Erythroblast (primary cell): ENCODE data around the gene STRN.
"Not testable (repeated sequence)": the region's sequence is repeated elsewhere in the genome, so short reads cannot be mapped to it uniquely, and the experiment has no call there.

Experiments used
- DNase-seq, 2 experiments: peaks; one replicate each; lab custom pipeline; 2025; lab: John Stamatoyannopoulos, UW
- GATA1 ChIP-seq: IDR thresholded peaks from 2 replicates; pipeline ENCODE4 v1.6.1; 2011; ENCODE audit warnings: low read depth, mild to moderate bottlenecking, control low read depth, low read length, moderate library complexity
- POLR2A ChIP-seq: IDR thresholded peaks from 2 replicates; pipeline ENCODE4 v1.6.1; 2011; ENCODE audit warnings: mild to moderate bottlenecking, low read length

The STRN gene

GRCh38 chr2:36951027-36951518 is 15.3 kb downstream of the STRN start:
- TF ChIP-seq GATA1: no peak
- TF ChIP-seq POLR2A: no peak
- DNase-seq: no peak

GRCh38 chr2:36949845-36950244 is 16.5 kb downstream of the STRN start:
- no peak for DNase-seq

GRCh38 chr2:36945240-36945639 is 21.1 kb downstream of the STRN start:
- DNase-seq: not testable (repeated sequence)

More at GRCh38 chr2:36949845-36950244, 16.5 kb downstream of the STRN start:
- TF ChIP-seq GATA1: no peak
- no peak for TF ChIP-seq POLR2A

- no peak for TF ChIP-seq GATA1
- no peak for DNase-seq
Observed at GRCh38 chr2:36941867-36942266, 24.5 kb downstream of the STRN start.

GRCh38 chr2:36936526-36936925 is 29.8 kb downstream of the STRN start:
- not testable (repeated sequence) for DNase-seq

- DNase-seq: not testable (repeated sequence)
Observed at GRCh38 chr2:36931688-36932087, 34.6 kb downstream of the STRN start.

GRCh38 chr2:36930787-36931410 is 35.4 kb downstream of the STRN start:
- DNase-seq: peak in 1 of 2 experiments; percentile 13

GRCh38 chr2:36926175-36927132 is 39.9 kb downstream of the STRN start:
- DNase-seq: not testable (repeated sequence)

- not testable (repeated sequence) for DNase-seq
Observed at GRCh38 chr2:36922629-36923028, 43.7 kb downstream of the STRN start.

- no peak for DNase-seq
- no peak for TF ChIP-seq GATA1
Observed at GRCh38 chr2:36921984-36922383, 44.4 kb downstream of the STRN start.

GRCh38 chr2:36919041-36919837 is 47.1 kb downstream of the STRN start:
- DNase-seq: no peak
- no peak for TF ChIP-seq POLR2A
- no peak for TF ChIP-seq GATA1

- DNase-seq: no peak
Observed at GRCh38 chr2:36918307-36918706, 48.0 kb downstream of the STRN start.

GRCh38 chr2:36915627-36916026 is 50.7 kb downstream of the STRN start:
- no peak for DNase-seq
- TF ChIP-seq POLR2A: no peak
- TF ChIP-seq GATA1: no peak

More at GRCh38 chr2:36918307-36918706, 48.0 kb downstream of the STRN start:
- no peak for TF ChIP-seq GATA1
- TF ChIP-seq POLR2A: no peak

GRCh38 chr2:36912695-36913094 is 53.6 kb downstream of the STRN start:
- no peak for DNase-seq
- TF ChIP-seq POLR2A: no peak
- TF ChIP-seq GATA1: no peak

GRCh38 chr2:36911012-36911411 is 55.3 kb downstream of the STRN start:
- TF ChIP-seq POLR2A (no peak), GATA1 (no peak)
- no peak for DNase-seq
